Stimulated activated CD4-positive, alpha-beta T cell treated with anti-CD3 and anti-CD28 coated beads, Interleukin-12 subunit alpha, Interleukin-12 subunit beta, amount 100 ng/mL, for 24 hours (primary cell): ENCODE measurements around the gene KAZN.

Experiments used
- DNase-seq, 2 experiments: peaks; one replicate each; pipeline ENCODE4 v3.0.0-alpha.2; 2020; ENCODE audit warnings: low read depth in 2 of 2

KAZN gene

DNA sequence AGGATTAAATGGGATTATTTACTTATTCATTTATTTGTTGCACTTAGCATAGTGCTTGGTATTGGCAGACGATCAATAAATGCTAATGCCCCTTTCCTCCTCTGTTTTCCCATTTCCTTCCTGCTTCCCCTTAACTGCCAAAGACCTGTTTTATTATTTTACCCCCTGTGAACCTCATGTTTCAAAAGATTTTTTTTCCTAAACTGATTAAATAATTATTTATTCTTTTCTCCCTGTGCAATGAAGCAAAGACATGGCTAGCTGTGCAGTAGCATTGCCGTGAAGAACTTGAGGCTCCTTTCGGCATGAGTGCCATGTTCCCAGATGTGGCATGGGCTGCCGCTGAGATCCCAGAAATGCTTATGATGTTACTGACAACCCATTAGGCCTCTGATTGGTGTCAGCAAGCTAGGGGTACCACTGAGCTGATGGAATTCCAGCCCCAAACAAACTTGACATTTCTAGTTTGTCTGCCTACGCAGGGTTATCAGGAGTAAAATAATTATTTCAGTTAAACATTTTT is 288.6 kb downstream of the KAZN start:
- DNase-seq = no peak

DNA sequence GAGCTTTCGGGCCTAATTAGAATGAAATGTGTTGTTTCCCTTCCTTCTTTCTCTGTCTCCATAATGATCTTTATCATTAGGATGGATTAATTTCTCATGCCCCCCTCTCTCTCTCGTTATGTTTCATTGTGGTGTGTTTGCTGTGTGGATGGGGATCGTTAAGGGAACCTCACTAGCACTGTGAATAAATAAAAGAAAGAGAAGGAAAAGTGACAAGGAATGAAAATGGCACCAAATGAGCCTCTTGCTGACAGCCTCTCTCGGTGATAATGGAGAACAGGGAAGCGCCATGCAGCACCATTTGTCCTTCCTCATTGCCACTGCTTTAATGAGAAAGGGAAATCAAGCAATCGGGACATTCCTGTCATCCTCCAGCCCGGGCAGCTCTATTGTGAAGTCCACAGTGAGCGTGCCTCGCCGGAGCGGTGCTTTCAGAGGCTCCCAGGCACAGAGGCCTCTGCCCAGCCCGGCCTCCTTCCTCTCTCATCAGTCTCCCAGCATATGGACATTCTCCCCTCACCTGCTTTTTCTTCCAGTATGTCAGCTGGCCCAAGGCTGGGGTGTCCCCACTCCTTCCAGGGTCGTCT is 289.4 kb downstream of the KAZN start:
- DNase-seq = no peak

DNA sequence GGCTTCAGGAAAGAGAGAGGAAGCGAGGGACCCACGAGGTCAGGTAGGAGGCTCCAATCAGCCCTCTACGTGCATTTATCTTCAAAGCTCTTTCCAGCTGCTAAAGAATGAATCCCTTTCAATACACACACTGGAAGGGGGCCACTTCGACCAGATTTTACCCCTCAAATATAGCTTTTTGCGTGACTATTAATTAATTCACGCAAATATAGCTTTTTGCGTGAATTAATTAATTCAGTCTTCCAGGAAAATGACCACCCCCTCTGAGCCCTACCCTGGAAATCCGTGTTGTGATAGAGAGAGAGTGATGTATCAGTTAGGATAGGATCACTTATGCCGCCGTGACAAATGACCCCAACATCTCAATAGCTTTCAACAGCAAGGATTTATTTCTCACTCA is 289.9 kb downstream of the KAZN start:
- DNase-seq = no peak

DNA sequence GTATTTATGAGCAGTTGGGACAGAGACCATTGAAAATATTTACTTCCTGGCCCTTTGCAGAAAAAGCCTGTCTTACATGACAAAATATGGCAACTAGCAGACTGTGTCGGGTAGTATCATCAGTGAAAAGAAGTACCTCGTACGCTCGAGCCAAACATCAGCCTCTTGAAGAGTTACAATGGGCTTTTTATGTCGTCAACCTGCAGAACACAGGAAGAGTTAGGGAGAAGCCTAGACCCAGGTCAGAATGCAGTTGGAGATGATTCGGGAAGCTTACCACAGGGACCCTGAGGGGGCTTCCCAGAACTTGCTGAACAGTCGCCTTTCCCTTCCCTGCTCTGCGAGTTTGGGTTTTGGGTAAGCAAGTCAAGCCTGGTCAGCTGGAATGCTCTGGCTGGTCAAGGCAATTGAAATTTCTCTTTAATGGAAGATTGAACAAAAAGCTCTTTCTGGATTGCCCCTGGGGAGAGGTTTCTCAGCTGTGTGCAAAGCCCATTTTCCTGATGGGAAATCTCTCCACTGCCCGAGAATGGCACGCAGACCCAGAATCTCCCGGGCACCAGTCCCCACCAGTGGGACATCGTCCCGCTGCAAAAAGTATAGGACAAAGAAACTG is 291.4 kb downstream of the KAZN start:
- DNase-seq = no peak

DNA sequence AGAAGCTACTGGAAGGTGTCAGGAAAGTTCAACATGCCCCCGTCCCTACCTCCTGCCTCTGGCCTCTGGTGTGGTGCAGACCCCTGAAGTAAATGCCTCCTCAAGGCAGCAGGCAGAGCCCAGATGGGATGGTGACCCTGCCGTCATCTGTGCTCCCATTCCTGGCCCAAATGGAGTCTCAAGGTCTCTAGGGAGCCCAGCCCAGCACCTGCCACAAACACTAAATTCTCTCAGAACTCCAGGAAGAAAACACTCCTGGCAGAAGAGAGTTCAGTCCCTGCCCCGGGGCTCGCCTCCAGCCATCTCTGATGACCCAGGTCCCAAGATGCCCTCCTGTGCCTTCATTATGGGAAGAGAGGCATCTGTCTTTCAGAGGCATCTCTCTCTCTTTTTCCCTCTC is 293.5 kb downstream of the KAZN start:
- no peak for DNase-seq

DNA sequence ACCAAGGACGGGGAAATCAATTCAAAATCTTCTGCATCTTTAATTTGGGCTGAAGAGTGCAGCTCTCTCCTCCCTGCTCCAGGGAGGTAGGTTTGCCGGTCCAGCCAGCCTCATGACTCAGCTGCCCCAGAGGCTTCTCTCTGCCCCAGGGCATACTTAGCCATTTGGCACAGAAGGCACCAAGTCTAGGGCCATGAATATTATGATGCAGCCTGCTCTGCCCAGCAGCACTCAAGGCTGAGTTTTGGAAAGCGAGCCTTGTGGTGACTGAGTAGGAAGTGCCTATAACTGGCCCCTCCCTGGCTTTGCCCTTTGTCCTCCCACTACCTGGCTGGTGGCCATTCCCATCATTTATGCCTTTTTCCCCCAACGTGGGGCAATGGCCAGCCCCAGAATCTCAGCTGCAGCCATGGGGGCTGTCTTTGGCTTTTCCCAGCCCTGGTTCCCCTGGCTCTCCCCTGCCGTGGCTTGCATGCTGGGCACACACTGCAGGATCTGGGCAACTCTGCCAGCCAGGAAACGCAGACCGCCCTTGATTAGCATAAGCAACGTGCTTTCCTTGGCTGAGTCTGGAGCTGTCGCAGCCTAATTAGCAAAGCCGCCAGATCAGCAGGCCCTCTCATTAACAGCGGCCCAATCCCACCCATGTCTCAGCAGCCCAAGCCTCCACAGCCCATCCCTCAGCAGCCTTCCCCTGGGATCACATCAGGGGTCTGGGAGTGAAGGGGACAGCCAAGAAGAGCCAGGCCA is 296.5 kb downstream of the KAZN start:
- no peak for DNase-seq

DNA sequence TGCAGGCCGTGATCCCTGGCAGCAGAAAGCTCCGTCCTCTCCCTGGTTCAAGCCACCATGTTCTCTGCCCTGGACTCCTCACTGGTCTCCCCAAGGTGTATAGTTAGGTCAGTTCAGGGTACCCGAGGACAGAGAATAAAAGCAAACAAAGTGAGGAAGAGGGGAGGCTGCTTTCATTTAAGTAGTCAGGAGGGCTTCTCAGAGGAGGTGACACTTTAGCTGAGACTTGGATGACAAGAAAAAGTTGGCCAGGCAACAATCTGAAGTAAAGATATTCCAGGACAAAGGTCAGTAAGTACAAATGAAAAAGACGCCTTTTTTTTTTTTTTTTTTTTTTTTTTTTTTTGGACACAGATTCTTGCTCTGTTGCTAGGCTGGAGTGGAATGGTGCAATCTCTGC is 297.2 kb downstream of the KAZN start:
- no peak for DNase-seq

DNA sequence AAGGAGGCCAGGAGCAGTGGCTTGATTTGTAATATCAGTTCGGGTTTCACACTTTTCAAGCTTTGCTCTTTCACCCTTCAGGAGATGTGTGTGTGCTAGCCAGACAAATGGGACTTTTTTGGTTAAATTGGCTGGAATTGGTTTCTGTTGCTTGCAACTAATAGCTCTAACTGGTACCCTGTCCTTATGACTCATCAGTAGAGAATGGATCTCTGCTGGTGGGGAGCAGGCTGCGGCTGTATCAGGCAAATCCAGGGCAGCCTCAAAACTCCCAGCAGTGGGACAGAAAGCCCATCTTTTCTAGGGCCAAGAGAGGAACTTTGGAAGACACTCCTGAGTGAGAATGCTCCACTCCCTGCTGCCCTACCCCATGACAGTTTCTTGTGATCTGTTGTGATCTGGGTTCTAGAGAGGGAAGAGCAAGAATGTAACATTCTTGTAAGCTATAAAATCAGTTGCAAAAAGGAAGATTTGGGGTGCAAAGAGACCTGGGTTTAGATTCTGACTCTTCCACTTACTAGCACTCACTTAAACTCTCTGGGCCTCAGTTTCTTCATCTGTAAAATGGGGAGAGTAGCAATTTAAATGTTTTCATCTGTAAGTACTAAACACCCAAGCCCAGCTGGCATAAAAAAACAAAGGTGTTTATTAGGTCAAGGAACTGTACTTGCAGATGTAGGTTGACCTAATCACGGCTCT is 298.0 kb downstream of the KAZN start:
- DNase-seq = no peak

DNA sequence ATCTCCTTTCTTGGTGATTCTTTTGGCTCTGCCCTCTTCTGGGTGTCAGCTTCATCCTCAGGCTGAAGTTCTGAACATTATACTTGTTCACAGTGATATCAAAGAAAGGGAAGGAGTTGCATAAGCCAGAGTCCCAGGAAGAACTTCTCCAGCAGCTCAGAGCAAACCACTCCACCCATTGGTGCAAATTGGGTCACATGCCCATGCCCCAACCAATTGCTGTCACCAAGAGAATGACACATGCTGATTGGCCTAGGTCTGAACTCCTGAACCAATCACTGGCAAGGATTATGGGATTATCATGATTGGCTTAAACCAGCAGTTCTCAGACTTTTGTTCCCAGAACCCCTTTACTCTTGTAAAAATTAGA is 298.6 kb downstream of the KAZN start:
- no peak for DNase-seq

DNA sequence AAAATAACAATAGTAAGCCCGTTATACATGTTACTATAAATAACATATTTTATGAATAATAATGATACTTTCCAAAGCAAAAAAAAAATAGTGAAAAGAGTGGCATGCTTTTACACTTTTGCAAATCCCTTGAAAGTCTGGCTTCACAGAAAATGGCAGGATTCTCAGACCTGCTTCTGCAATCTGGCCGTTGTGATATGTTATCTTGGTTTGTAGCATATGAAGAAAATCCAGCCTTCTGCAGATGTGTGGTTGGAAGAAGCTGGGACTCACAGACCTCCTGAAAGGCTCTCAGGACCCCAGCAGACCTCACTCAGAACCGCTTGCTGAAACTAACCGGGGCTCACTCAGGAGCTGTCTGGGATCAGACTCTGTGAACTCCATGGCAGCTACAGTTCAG is 299.1 kb downstream of the KAZN start:
- no peak for DNase-seq

DNA sequence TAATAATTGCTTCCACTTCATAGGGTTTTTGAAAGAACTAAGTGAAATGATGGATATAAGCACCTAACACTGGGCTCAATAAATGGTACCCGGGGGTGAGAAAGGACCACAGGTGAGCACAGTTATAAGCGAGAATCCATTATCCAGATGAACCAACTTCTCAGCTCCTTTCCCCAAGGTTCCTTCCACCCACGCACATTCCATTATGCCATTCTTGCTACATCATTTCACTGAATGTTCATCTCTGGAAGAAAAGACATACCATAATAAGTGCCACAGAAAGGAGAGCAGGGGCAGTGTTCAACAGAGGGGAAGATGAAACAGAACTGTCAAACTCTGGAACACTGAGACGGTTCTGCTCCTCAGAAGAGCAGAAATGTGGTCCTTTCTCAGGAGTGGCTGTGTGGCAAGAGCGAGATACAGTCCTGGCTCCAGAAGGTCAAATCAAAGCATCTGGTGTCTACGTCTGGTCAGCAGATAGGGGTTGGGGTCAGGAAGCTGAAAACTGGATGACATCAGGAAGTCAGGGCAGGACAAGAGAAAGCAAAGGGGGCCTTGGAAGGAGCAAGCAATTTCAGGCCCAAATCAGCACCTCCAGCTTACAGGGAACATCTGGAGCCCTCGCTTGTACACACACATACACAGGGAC is 299.6 kb downstream of the KAZN start:
- DNase-seq = no peak

DNA sequence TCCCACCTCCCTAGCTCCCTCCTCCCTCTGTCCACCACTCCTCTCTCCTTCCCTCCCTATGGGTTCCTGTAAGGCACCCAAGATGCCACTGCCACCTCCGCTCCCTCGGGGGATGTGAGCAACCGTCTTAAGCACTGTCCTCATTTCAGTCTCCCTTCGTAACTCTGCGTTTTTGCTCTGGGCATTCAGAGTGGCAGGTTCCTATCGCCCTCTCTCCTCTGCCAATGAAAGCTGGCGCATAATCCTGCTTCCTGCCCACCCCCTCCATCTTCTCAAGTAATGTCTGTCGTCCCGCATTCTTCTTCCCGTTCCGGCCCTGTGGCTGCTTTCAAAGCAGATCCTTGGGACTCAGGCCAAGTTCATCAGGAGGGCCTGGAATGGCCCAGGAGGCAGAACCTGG is 301.2 kb downstream of the KAZN start:
- DNase-seq = no peak

DNA sequence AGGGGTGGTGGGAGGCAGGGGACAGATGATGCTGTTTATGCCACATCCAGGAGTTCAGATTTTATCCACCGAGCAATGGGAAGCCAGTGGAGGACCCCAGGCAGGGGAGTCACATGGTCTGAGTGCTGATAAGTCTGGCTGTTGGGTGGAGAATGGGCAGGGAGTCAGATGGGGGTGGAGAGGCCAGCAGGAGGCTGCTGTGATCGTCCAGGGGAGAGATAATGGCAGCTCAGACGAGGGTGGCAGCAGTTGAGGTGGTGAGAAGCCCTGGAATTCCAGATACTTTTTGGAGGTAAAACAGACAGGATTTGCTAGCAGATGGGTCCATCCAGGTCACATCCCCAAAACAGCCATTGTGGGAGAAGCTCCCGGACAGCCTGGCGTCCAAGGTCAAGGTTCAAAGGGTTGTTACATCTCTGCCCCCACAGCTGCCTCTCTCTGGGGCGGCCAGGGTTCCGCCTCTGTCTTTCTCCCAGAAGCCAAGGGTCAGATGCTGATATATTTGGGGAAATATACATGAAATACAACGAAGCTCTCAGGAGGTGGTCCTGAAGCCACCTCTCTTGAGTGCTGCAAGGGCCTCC is 303.0 kb downstream of the KAZN start:
- DNase-seq = no peak

DNA sequence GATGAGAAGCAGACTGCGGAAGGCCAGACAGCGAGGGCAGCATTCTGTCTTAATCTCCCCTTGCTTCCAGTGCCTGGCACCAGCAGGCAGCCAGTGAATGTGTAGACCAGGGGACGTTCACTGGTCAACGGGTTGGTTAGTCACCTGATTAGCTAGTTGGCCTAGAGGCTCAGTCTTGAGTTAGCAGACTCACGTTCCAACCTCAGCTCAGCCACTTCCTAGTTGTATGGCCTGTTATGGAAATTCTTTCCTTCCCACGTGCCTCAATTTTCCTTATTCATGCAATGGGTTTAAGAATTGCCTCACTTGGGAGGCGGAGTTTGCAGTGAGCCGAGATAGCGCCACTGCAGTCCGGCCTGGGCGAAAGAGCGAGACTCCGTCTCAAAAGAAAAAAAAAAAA is 305.4 kb downstream of the KAZN start:
- no peak for DNase-seq

DNA sequence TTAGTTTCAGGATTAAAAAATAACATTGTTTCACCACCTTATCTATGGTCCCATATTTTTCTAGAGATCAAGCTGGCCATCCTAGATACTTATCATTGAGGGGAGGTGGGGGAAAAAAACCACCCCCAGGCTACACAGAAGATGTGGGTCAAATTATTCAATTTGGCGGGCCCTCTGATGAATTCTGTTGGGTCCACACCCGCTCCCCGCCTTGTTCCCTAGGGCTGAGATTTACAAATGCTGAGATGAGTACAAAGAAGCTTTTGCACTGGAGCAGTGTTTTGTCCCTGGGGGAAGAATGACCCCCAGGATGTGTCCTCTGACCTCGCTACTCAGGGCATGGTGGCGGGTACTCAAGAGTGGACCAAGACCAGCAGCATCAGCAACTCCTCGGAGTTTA is 308.2 kb downstream of the KAZN start:
- DNase-seq = no peak

DNA sequence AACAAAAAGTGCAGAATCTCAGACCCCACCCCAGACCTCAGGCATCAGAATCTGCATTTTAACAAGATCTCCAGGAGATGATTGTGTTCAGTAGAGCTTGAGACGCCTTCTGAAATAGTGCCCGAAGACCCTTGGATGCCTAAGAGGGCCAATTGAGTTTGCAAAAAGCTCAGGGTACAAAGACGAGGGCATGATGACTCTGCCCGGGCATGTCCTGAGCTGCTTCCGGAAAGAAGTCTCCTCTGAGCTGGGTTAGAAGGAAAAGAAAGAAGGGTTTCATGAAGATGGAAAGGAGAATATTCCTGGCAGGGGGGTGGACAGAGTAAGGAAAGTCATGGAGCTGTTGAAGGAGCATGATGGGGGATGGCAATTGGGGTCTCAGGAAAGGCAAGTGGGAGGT is 308.9 kb downstream of the KAZN start:
- no peak for DNase-seq

DNA sequence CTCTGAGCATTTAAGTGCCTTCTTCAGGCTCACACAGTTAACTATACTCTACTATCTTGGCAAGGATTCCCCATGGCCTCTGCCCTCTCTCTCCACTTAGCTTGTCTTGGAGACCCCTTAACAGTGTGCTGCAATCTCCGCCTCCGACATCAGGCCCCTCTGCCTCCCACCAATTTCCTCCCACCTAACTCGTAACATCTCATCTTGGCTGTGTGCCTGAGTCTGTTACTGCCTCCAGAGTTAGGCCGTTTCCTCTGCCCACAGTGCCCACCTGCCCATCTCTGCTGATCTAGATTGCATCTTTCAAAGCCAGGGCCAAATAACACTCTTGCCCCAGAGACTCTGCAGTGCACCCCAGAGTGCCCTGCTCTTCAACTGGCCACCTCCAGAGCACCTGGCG is 310.8 kb downstream of the KAZN start:
- no peak for DNase-seq

DNA sequence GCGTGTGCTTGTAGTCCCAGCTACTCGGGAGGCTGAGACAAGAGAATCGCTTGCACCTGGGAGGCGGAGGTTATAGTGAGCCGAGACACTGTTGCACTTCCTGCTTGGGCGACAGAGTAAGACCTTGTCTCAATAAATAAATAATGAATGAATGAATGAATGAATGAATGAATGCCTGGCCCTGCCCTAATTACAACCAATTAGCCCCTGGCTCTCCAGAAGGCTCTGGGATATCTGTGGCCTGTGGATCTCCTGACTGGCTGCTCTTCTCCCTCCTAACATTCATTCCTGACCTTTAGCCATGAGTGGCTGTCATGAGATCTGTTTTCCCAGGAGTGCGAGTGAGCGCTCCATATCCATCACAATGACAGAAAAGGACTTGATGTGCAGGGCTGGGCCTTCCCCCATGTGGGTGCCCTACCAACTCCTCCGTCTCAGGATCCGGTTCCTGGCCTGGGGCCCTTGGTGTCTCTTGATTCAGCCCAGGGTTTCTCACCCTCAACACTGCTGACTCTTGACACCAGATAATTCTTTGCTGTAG is 311.5 kb downstream of the KAZN start:
- no peak for DNase-seq

DNA sequence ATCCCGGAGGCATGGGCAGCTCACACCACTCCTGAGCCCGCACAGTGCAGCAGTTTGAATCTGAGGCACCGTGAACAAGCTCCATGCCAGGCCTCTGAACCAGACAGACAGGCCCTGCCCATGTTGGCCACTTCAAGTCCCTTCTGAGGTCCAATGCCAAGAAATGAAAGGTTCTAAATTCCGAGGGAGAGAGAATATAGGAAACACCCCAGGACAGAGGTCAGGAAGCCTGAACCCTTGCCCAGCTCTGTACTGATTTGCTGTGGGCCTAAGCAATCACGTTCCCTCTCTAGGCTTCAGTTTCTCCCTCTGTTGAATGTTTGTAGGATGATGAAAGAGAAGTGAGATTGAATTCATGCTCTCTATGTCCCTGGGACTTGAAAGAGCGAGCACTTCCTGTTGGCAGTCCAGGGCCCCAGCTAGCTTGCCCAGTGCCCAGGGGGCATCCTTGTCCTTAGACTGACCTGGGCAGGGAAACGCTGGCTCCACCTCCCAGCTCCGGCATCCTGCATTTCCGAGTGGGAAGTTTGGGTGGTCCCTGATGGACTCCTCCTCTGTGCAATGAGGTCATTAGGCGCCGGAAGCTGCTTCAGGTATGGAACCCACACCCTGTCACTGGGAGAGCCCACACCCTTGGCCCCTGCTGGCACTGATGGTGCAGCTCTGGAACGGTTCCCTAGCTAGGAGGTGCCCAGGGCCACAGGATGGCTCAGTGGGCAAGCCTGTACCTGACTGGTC is 312.7 kb downstream of the KAZN start:
- DNase-seq = no peak

DNA sequence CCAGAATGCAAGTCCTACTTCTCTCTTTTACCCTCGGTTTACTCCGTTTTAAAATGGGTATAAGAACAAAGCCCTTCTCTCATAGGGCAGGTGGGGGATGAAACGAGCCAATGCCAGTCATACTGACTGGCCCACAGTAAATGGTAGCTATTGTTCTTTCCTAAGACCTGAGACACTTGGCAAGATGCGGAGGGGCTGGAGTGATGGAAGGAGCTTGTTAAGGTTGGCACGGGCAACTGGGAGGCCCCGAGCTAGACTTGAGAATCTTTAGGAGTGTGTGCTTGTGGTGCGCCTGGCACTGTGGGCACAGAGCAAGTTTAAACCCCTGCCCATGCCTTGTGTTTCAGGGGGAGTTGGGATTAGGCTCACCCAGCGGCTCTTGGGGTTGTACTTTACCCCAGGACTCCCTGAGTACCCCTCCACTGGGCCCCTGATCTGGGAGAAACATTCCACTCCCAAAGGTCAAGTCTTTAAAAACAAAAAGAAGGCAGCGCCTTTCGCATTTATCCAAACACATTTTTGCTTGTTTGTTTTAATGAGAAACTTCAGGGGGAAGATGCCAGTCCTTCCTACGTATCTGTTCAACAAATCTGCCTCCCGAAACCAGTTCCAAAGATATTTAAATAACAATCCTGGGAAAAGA is 314.5 kb downstream of the KAZN start:
- no peak for DNase-seq
